GM23338 (cell line): ENCODE data around the gene MAP6D1.

Experiments
- CREB1 ChIP-seq: fragments of 250-450 bp; sonication (Bioruptor Pico); IDR thresholded peaks from 2 replicates; pipeline ENCODE4 v1.5.0; 2020; ENCODE audit warnings: low read depth, mild to moderate bottlenecking, moderate library complexity
- CTCF ChIP-seq, 2 experiments: fragments of 200-600 bp in 1 of 2; sonication (generic) in 1 of 2; conservative IDR thresholded peaks; 2 replicates each; pipeline versions ENCODE4 v1.5.1 to v1.6.1; 2016 to 2017; ENCODE audit warnings: antibody characterized with exemption in 2 of 2, low read depth in 2 of 2, mild to moderate bottlenecking in 2 of 2, moderate library complexity in 1 of 2
- ETS1 ChIP-seq: IDR thresholded peaks from 2 replicates; pipeline ENCODE4 v1.6.1; 2016; ENCODE audit warnings: antibody characterized with exemption
- EZH2 ChIP-seq: fragments of 200-600 bp; sonication (generic); IDR thresholded peaks from one replicate; pipeline ENCODE4 v1.8.0; 2017; ENCODE audit warnings: antibody characterized with exemption, mild to moderate bottlenecking, low read depth; ENCODE audit not compliant: unreplicated experiment
- EZH2phosphoT487 ChIP-seq: fragments of 200-600 bp; sonication (generic); IDR thresholded peaks from one replicate; pipeline ENCODE4 v1.8.1; 2018; ENCODE audit warnings: antibody characterized with exemption; ENCODE audit not compliant: unreplicated experiment
- JUNB ChIP-seq: IDR thresholded peaks from one replicate; pipeline ENCODE4 v1.6.1; 2016; ENCODE audit warnings: antibody characterized with exemption; ENCODE audit not compliant: unreplicated experiment
- NANOG ChIP-seq: IDR thresholded peaks from 2 replicates; pipeline ENCODE4 v1.6.1; 2016; ENCODE audit warnings: antibody characterized with exemption, borderline replicate concordance
- POLR2AphosphoS5 ChIP-seq: IDR thresholded peaks from 2 replicates; pipeline ENCODE4 v1.6.1; 2016; ENCODE audit warnings: antibody characterized with exemption, low read depth
- STAT1 ChIP-seq: IDR thresholded peaks from one replicate; pipeline ENCODE4 v1.6.1; 2016; ENCODE audit warnings: antibody characterized with exemption; ENCODE audit not compliant: unreplicated experiment
- ZNF114 ChIP-seq: fragments of 250-450 bp; sonication (Bioruptor Pico); IDR thresholded peaks from 2 replicates; pipeline ENCODE4 v1.5.0; 2020; ENCODE audit warnings: mild to moderate bottlenecking, moderate library complexity
- ZNF331 ChIP-seq: fragments of 250-450 bp; sonication (Bioruptor Pico); IDR thresholded peaks from 2 replicates; pipeline ENCODE4 v1.5.0; 2020; ENCODE audit warnings: low read depth, mild to moderate bottlenecking, moderate library complexity
- ZNF462 ChIP-seq: fragments of 250-450 bp; sonication (Bioruptor Pico); IDR thresholded peaks from 2 replicates; pipeline ENCODE4 v1.5.0; 2020; ENCODE audit warnings: mild to moderate bottlenecking, moderate library complexity
- TF ChIP-seq, protein P1 (sequence below): IDR thresholded peaks from one replicate; pipeline ENCODE4 v1.6.1; 2018; ENCODE audit warnings: antibody characterized with exemption; ENCODE audit not compliant: unreplicated experiment

- TF ChIP-seq CTCF (conservative IDR thresholded peaks at IDR 0.05; ENCODE audit: low read depth in 2 of 2) (no peak), EZH2phosphoT487 (no peak), POLR2AphosphoS5 (no peak), EZH2 (no peak), ETS1 (no peak), JUNB (no peak), ZNF331 (CRISPR knock-in tag) (no peak), NANOG (no peak), STAT1 (no peak), ZNF114 (CRISPR knock-in tag) (no peak), CREB1 (no peak), ZNF462 (CRISPR knock-in tag) (no peak)
- TF ChIP-seq, protein P1, sequence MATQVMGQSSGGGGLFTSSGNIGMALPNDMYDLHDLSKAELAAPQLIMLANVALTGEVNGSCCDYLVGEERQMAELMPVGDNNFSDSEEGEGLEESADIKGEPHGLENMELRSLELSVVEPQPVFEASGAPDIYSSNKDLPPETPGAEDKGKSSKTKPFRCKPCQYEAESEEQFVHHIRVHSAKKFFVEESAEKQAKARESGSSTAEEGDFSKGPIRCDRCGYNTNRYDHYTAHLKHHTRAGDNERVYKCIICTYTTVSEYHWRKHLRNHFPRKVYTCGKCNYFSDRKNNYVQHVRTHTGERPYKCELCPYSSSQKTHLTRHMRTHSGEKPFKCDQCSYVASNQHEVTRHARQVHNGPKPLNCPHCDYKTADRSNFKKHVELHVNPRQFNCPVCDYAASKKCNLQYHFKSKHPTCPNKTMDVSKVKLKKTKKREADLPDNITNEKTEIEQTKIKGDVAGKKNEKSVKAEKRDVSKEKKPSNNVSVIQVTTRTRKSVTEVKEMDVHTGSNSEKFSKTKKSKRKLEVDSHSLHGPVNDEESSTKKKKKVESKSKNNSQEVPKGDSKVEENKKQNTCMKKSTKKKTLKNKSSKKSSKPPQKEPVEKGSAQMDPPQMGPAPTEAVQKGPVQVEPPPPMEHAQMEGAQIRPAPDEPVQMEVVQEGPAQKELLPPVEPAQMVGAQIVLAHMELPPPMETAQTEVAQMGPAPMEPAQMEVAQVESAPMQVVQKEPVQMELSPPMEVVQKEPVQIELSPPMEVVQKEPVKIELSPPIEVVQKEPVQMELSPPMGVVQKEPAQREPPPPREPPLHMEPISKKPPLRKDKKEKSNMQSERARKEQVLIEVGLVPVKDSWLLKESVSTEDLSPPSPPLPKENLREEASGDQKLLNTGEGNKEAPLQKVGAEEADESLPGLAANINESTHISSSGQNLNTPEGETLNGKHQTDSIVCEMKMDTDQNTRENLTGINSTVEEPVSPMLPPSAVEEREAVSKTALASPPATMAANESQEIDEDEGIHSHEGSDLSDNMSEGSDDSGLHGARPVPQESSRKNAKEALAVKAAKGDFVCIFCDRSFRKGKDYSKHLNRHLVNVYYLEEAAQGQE: no peak
Observed at GRCh38 chr3:183814240-183814639, 11.1 kb downstream of the MAP6D1 start.
